T-helper 22 cell (primary cell): Measurements from ENCODE around the gene NTRK1.

Source experiments
- DNase-seq: peaks from one replicate; pipeline ENCODE4 v3.0.0-alpha.2; 2020; ENCODE audit warnings: low read depth

NTRK1 gene

DNA sequence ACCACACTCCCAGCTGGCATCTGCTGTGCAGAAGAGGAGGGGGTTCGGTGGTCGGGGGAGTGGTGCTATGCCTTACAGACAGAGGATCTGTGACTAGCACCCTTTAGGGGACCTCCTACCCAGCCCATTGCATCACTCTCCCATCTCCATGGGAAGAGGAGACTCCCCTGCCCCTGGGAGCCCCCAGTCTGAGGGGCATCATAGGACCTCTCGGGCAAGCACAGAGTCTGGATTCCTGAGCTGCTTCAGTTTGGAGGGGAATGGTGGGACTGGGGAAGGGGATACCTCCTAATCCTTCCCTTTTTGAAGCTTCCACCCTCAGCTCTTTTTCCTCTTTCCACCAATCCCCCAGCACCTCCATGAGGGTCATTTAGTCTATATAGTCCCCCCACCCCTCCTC, 3.1 kb upstream of the NTRK1 start:
- no peak for DNase-seq

DNA sequence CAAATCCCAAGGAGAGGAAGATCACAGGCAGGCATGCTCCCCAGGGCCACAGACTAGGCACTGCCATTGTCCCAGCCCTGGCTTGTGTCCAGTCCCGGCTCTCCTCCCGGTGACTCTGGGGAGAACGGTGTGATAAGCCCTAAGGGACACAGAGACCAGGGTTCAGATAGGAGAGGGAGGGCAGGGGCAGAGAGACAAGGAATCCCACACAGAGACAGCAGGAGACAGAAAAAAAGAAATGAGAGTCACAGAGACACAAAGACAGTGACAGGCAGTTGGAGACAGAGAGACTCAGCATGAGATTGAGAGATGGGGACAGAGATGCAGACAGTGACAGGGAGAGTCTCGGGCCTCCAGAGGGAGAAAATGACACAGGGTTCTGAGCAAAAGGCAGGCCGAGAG, 2.1 kb upstream of the NTRK1 start:
- DNase-seq = no peak

DNA sequence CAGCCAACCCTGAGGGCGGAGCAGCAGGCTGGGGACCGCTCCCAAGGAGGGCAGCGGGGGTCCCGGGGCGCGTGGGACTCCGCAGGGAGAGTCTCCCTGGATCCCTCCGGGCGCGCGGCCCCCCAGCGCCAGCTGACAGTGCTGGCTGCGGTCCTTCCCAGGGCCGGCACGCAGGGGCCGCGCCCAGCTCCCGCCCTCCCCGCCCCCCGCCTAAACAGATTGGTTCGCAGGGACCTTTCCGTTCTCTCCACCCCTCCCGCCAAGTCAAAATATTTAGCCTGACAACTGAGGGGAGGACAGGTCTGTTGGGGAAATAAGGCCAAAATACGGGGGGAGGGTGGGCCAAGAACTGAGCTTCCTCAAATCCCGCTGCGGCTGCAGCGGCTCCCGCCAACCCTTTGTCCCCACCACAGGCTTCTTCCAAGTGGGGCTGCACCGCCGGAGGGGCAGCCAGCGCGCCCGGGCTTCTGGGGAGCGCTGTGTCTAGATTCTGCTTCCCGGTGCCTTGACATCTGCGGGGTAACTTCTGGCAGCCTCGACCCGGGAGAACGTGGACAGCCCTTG, 1.6 kb upstream of the NTRK1 start, which contains the start of gene INSRR:
Gene INSRR, minus strand, starts transcription at position 159 of the 564 bp plus-strand sequence. CDS start 496 bp downstream, outside the sequence.
- no peak for DNase-seq

DNA sequence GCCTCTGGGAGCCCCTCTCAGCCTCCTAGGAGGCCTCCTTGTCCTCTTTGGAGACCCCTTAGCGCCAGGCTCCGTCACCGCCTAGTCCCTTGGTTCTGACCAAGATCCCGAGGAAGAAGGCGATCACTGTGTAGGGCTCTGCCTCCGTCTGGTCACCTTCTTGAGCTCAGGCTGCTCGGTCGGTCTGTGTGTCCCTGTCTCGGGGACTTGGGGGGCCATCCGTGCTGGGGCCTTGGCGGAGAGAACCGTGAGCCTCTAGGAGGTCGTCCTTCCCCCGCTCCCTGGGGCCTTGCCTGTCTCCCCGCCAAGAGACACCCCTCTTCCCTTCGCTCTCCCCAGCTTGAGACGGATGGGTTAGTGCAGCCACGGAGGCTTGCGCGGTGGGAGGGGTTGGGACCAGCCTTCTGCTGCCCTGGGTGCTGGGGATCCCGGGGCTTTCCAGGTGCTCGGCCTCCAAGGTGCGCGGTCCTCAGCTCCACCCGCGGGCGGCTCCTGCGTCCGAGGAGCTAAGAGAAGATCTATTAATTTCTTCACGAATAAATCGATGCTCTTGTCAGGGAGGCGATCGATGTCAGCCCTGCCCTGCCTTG, 1.0 kb upstream of the NTRK1 start:
- no peak for DNase-seq

GRCh38 chr1:156860113-156860627, 495 bp upstream of the NTRK1 start:
- DNase-seq = no peak

DNA sequence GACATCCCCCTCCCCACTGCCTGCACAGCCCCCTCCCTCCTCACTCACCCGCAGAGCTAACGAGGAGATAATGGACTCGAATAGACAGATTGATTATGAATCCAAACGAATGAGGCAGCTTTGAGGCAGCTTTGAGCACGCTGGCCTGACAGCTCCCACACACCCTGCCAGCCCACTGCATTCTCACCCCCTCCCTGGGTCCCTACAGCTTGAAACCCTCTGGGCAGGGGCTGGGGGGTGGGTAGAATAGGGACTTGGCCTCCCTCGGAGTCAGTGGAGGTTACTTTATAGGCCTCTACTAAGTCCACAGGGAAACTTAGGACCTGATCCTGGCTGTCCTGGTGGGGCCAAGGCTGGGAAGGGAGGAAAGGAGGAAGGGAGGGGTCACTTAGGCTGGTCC, 1.9 kb downstream of the NTRK1 start:
- no peak for DNase-seq

DNA sequence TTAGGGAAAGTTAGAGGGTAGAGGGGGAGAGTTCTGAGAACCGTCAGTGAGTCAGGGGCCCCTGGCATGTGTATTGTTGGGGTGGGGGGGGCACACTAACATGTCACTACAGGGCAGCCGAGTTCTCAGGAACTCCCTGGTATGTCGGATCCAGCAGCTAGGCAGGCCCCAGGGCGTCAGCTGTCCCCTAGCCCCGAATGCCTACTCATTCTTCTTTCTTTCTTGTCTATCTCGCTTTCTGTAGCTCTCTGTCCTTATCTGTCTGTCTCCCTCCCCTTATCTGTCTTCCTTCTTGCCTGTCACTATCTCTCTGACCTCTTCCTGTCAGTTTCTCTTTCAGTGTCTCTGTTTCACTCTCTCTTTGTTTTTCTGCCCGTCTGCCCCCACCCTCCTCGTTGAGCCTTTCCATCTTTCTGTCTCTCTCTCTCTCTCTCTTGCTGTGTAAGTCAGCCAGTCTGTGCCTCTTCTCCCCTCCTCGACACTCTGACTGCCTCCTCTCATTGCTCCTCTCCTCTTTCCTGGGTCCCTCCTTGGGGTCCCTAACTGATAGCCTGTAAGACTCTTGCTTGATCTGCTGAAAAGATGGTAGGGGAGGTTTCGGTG, 2.4 kb downstream of the NTRK1 start:
- DNase-seq = no peak

DNA sequence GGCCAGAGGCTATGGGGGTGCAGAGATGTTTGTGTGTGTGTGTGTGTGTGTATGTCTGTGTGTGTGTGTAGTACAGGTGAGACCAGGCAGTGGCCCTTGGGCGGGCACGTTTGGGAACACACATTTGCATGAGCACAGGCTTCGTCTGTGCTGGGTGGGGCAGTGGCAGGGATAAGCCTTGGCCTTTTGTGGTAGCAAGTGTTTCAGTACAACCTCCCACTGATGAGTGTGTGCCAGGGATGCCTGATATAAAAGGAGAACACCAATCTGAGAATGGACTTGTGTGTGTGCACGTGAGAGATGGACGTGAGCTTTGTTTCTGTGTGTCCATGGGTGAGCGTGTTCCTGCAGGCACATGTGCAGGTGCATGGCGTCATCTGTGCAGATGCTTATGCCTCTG, 3.0 kb downstream of the NTRK1 start:
- no peak for DNase-seq

- DNase-seq = no peak
Observed at GRCh38 chr1:156864796-156865195, 4.1 kb downstream of the NTRK1 start.

DNA sequence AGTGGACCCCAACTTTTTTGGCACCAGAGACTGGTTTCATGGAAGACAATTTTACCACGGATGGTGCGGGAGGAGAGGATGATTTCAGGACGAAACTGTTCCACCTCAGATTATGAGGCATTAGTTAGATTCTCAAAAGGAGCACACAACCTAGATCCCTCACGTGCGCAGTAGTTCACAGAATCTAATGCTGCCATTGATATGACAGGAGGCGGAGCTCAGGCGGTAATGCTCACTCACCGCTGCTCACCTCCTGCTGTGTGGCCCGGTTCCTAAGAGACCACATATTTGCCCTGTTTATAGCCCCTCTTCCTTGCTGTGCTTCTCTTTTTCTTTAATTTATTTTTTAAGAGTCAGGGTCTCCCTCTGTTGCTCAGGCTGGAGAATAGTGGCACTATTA, 4.6 kb downstream of the NTRK1 start:
- no peak for DNase-seq

DNA sequence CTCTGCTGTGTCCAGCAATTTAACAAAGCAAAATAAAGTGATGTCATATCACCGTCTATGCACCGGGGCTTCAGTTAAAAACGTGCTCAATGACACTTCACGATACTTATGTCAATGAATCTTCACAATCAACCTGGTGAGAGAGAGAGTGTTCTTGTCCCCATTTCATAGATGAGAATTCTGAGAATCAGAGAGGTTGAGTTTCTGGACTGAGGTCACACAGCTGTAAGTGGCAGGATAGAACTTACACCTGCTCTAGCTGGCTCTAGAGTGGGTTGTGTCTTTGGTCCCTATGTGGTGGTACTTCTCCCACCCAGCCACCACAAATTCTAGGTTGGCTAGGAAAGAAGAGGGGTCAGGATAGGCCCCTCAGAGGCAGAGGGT, 5.2 kb downstream of the NTRK1 start:
- no peak for DNase-seq

- DNase-seq = no peak
Observed at GRCh38 chr1:156866249-156866909, 5.7 kb downstream of the NTRK1 start.

GRCh38 chr1:156868341-156868740, 7.7 kb downstream of the NTRK1 start:
- DNase-seq = no peak

DNA sequence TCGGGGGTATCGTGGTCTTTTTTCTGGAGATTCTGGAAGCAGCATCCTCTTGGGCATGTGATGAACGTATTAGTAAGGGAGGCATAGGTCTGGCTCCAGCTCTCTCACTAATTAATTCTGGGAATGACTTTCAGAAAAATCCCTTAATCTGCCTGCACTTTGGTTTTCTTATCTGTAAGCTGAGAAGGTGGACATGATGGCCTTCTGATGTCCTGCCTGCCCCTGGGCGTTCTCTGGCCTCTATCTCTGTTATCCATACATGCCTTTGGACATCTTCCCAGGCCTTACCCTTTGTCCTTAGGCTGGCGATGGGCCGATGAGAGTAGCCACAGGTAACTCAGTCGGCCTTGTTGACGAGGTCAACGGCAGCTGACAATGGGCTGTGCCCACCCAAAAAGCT, 8.8 kb downstream of the NTRK1 start:
- no peak for DNase-seq

GRCh38 chr1:156873659-156874058, 13.0 kb downstream of the NTRK1 start:
- DNase-seq = no peak

DNA sequence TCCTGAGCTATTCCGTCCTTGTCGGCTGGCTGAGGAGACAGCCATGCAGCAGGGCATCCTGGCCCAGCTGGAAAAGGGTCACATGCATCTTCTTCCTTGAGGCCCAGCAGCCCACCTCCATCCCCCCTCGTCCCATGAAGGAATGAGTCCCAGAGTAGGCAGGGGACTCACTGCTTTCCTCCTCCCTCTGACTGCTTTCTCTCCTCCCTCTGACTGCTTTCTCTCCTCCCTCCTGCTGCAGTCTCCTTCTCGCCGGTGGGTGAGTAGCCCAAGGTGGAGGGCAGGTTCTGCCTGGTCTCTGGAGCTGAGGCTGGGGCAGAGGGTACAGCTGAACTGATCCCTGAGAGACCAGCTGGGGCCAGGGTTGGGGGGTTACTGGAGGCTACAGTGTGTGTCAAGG, 13.5 kb downstream of the NTRK1 start:
- no peak for DNase-seq

DNA sequence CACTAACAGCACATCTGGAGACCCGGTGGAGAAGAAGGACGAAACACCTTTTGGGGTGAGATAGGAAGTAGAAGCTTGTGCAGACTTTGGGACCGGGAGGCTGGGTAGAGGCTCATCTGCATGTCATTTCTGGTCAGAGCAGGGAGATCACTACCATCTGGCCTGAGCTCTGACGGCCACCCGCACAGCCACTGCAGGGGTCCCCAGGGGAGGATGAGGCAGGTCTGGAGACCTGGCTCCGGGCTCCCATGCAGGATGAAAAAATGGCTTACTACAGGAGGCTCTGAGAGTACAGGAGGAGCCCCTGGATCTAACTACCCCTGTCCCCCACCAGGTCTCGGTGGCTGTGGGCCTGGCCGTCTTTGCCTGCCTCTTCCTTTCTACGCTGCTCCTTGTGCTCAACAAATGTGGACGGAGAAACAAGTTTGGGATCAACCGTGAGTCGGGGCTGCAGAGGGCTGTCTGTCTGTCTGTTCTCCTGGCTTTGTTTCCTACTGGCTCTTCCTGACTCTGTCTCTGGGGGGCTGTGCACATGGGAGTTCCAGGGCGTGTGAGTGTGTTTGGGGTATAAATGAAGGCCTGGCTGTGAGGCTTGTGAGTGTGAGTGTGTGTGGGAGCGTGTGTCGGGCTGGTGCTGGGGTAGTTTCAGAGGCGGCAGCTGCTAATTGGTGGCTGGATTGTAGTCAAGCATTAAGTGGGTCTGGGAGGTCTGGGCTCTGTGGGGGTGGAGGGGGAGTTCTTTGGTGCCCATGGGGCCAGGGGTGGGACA, 14.1 kb downstream of the NTRK1 start:
- no peak for DNase-seq

DNA sequence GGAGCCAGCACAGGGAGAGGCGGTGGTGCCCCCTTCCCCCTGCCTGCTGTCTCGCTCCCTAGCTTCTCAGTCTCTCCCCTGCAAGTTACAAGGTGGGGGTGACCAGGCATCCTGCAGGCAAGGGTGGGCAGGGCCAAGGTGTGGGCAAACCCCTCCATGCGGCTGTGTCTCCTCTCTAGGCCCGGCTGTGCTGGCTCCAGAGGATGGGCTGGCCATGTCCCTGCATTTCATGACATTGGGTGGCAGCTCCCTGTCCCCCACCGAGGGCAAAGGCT, 14.6 kb downstream of the NTRK1 start:
- no peak for DNase-seq

DNA sequence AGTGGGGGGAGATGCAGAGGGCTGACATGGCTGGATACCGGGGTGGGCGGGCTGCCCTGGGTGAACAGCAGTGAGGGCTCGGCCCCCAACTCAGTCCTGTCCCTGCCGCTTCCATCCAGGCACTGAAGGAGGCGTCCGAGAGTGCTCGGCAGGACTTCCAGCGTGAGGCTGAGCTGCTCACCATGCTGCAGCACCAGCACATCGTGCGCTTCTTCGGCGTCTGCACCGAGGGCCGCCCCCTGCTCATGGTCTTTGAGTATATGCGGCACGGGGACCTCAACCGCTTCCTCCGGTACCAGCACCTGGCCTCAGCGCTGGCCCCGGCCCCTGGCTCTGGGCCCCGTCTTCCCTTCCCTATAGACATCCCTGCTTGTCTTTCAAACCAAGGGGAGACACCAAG, 15.6 kb downstream of the NTRK1 start:
- no peak for DNase-seq

DNA sequence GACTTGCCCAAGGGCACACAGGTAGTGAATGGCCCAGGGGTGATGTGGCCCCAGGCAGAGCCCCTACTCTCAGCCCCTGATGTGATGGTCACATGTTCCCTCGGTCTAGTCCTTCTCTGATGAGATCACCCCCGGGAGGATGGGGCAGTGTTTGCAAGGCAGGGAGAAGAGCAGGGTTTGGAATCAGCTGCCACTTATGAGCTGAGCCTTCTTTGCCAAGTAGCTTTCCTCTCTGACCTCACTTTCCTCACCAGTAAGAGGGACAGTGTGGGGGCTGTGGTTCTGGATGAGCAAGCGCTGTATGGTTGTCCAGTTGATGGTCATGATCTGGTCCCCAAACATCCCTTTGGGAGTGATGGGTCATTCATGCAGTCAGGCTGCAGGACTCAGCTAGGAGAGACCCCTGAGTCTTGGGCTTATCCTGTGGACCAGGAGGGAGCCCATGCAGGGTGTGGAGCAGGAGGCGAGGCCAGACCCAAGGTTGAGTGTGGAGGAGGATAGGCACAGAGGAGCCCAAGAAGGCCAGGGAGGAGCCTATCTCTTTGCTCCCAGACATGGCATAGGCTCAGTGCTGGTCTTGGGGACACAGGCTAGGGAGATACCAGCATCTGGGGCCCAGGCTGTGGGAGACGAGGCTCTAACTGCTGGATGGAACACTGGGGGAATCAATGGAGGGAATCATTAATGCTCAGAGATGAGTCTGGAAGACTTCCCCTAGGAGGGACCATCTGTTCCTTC, 16.9 kb downstream of the NTRK1 start:
- no peak for DNase-seq

DNA sequence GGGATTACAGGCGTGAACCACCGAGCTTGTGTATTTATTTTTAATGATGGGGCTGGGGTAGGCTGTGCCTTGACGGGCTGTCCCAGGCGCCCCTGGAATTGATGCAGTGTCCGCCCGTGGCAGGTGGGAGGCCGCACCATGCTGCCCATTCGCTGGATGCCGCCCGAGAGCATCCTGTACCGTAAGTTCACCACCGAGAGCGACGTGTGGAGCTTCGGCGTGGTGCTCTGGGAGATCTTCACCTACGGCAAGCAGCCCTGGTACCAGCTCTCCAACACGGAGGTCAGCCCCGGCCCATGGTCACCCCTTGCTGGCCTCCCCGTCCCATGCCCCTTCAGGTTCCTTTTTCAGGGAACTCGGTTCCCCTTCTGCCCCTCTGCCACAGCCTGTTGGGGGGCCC, 19.2 kb downstream of the NTRK1 start:
- no peak for DNase-seq

GRCh38 chr1:156880473-156880872, 19.8 kb downstream of the NTRK1 start:
- DNase-seq = no peak
